Measurements from ENCODE around the gene ARL15. TPM values are rescaled to one million over a fixed set of nuclear protein-coding genes. Genes with fewer than 3 reads are reported as not detected.

Gene ARL15
- total and polyA plus RNA-seq, 2 donors (not counting 3 experiments of a cell fraction or from before 2014, with no cell fraction given): 11.9 to 24.4 TPM

DNA sequence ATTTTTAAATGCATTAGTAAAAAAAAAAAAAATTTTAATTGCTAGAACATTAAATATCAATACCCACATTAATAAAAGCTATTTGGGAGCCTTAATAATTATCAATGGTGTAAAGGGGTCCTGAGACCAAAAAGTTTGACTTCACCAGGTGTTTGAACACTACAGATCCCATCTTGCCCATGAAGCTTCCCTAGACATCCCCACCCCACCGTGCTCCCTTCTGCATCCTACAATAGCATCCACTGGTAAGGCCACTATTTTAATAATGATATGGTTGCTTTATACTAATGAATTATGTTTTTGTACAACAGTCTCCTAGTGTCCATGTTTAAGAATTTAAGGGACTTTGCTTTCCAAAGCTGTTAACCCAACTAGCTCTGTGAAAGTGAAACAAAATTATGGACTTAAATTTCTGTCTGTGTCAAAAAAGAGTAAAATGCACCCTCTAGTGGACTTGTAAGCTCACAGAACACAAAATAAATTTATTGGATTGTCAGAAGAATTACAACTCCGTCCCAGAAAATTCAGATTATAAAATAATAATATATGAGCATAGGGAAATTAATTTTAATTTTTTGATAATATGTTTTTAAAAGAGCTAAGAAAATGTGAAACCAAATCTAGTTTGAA, 76.0 kb downstream of the ARL15 start:
- no peak overlapping the region for H3K4me3 ChIP-seq (replicated peaks in 1 of 3; ENCODE audit: insufficient read depth in 1 of 3, low read depth in 1 of 3, low read length in 3 of 3)

More for the DNA sequence above, 76.0 kb downstream of the ARL15 start:
- no peak for TF ChIP-seq MYC (IDR thresholded peaks at IDR 0.05; ENCODE audit: low read depth, low read length)
- TF ChIP-seq POLR2AphosphoS5 (IDR thresholded peaks at IDR 0.05; ENCODE audit: insufficient read depth, low read depth, low read length): no peak
- TF ChIP-seq GATA2 (IDR thresholded peaks at IDR 0.05; ENCODE audit: insufficient read depth, insufficient read length, low read depth, low read length): no peak
- no peak for TF ChIP-seq JUN (IDR thresholded peaks at IDR 0.05; ENCODE audit: borderline replicate concordance, insufficient read depth, insufficient read length, low read depth)
- TF ChIP-seq MAX (IDR thresholded peaks at IDR 0.05; ENCODE audit: insufficient read depth, insufficient read length): no peak
- TF ChIP-seq POLR2A (IDR thresholded peaks at IDR 0.05; ENCODE audit: low read depth, low read length): no peak
- TF ChIP-seq, protein P1, sequence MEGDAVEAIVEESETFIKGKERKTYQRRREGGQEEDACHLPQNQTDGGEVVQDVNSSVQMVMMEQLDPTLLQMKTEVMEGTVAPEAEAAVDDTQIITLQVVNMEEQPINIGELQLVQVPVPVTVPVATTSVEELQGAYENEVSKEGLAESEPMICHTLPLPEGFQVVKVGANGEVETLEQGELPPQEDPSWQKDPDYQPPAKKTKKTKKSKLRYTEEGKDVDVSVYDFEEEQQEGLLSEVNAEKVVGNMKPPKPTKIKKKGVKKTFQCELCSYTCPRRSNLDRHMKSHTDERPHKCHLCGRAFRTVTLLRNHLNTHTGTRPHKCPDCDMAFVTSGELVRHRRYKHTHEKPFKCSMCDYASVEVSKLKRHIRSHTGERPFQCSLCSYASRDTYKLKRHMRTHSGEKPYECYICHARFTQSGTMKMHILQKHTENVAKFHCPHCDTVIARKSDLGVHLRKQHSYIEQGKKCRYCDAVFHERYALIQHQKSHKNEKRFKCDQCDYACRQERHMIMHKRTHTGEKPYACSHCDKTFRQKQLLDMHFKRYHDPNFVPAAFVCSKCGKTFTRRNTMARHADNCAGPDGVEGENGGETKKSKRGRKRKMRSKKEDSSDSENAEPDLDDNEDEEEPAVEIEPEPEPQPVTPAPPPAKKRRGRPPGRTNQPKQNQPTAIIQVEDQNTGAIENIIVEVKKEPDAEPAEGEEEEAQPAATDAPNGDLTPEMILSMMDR (IDR thresholded peaks at IDR 0.05; ENCODE audit: extremely low read depth in 1 of 2, insufficient read depth in 1 of 2, low read depth in 1 of 2, low read length in 2 of 2): peak; percentile 21 to 36
- FAIRE-seq (no peak), DNase-seq (ENCODE audit: low read depth, low spot score) (peak; percentile 38)
- H3K9me1 ChIP-seq (replicated peaks; ENCODE audit: control insufficient read depth, extremely low read depth, insufficient read depth, low read length): no peaks in the 10 kb centered on the region
- BruUV-seq (replicated peaks): no TSS peak
- H3K9me3 ChIP-seq (replicated peaks; ENCODE audit: control insufficient read depth, insufficient read depth, low read length): no peaks in the 10 kb centered on the region
- POLR2A ChIA-PET: no interaction called here
- no peak overlapping the region for H2AFZ ChIP-seq (ENCODE audit: low read depth, low read length)
- intact Hi-C loops (cut with micrococcal nuclease) (no loop called here), dilution Hi-C loops (cut with MboI; ENCODE audit: extremely low pct_ligation_motif_present, low sequenced_read_pairs) (no loop called here)
- peaks cover 0 to 5% of the 10 kb centered on the region in 2 experiments for H3K27me3 ChIP-seq (ENCODE audit: control insufficient read depth in 2 of 2, insufficient read depth in 2 of 2, low read length in 2 of 2)
- peak overlapping the region; percentile 16 for H3K4me2 ChIP-seq (ENCODE audit: insufficient read depth, low read length)
- H3K79me2 ChIP-seq (ENCODE audit: control insufficient read depth, insufficient read depth, low read length): no peaks in the 10 kb centered on the region
- CTCF ChIA-PET: interaction anchor here (0.8 to 2.3 kb wide), 35 partner anchors 9 to 1124 kb away, joined by 3 to 32 read pairs (median 4); partner anchors contain the start of genes ARL15 and GPX8
- H3K9ac ChIP-seq (replicated peaks; ENCODE audit: extremely low read depth, insufficient read depth, low read length): no peak overlapping the region
- peaks cover 4% of the 10 kb centered on the region for H4K20me1 ChIP-seq (replicated peaks; ENCODE audit: control insufficient read depth, extremely low read depth, insufficient read depth, low read length)
- H3K4me1 ChIP-seq (ENCODE audit: control insufficient read depth, extremely low read depth, insufficient read depth, low read length): no peaks in the 10 kb centered on the region
- no peaks in the 10 kb centered on the region for H3K36me3 ChIP-seq (ENCODE audit: control insufficient read depth in 2 of 2, extremely low read depth in 1 of 2, insufficient read depth in 2 of 2, low read length in 2 of 2)
- no peak overlapping the region for H3K27ac ChIP-seq (ENCODE audit: insufficient read depth, low read depth, low read length)

All from endothelial cell of umbilical vein (primary cell).